Measurements from ENCODE around the gene RNMT.

Gene RNMT

GRCh38 chr18:13809043-13809430 lies 82.6 kb downstream of the RNMT start:
- H3K27ac ChIP-seq (ENCODE audit: low read depth in 2 of 2, low read length in 2 of 2): peak overlapping the region; percentile 57 to 69
- no peaks in the 10 kb centered on the region for H3K36me3 ChIP-seq (ENCODE audit: control insufficient read depth in 2 of 2, insufficient read depth in 2 of 2, low read length in 2 of 2)
- peaks cover 13 to 18% of the 10 kb centered on the region in 2 donors for H3K4me1 ChIP-seq (ENCODE audit: control insufficient read depth in 2 of 2, insufficient read depth in 2 of 2, low read length in 2 of 2)
- no peaks in the 10 kb centered on the region for H3K9me3 ChIP-seq (ENCODE audit: control insufficient read depth in 2 of 2, low read length in 2 of 2)
- H3K27me3 ChIP-seq (ENCODE audit: control insufficient read depth in 2 of 2, insufficient read depth in 2 of 2, low read length in 2 of 2): no peaks in the 10 kb centered on the region
- H3K4me3 ChIP-seq (ENCODE audit: low read length in 2 of 2): no peak overlapping the region
- H3K9ac ChIP-seq (ENCODE audit: low read depth in 1 of 2, low read length in 2 of 2): no peak overlapping the region

DNA sequence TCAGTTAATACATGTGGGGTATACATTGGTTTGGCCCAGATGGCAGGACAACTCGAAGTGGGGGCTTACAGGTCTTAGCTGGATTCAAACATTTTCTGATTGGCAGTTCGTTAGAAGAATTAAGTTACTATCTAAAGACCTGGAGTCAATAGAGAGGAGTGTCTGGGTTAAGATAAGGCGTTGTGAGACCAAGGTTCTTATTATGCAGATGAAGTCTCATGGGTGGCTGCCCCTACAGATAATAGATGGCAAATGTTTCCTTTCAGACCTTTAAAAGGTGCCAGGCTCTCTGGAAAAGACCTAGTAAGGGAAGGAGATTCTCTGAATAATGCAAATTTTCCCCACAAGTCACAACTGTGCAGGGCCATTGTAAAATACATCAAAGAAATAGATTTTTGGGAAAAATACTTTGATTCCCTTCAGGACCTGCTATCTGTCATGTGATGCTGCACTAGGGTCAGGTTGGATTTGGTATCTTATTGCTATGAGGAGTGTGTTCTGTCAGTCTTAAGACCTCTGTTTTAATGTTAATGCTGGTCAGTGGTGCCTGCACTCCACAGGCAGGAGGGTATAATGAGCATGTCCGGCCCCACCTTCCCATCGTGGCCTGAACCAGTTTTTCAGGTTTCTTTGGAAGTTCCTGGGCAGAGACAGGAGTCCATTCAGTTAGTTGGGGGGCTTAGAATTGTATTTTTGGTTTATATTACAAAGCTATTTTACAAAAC lies 83.2 kb downstream of the RNMT start:
- Histone ChIP-seq H3K27me3 (ENCODE audit: control insufficient read depth in 2 of 2, insufficient read depth in 2 of 2, low read length in 2 of 2) (no peaks in the 10 kb centered on the region), H3K36me3 (ENCODE audit: control insufficient read depth in 2 of 2, insufficient read depth in 2 of 2, low read length in 2 of 2) (no peaks in the 10 kb centered on the region), H3K9ac (ENCODE audit: low read depth in 1 of 2, low read length in 2 of 2) (no peak overlapping the region), H3K9me3 (ENCODE audit: control insufficient read depth in 2 of 2, low read length in 2 of 2) (no peaks in the 10 kb centered on the region), H3K4me3 (ENCODE audit: low read length in 2 of 2) (peak overlapping the region in 1 of 2 donors; percentile 20), H3K4me1 (ENCODE audit: control insufficient read depth in 2 of 2, insufficient read depth in 2 of 2, low read length in 2 of 2) (peaks cover 13 to 18% of the 10 kb centered on the region in 2 donors), H3K27ac (ENCODE audit: low read depth in 2 of 2, low read length in 2 of 2) (peak overlapping the region; percentile 57 to 69)

DNA sequence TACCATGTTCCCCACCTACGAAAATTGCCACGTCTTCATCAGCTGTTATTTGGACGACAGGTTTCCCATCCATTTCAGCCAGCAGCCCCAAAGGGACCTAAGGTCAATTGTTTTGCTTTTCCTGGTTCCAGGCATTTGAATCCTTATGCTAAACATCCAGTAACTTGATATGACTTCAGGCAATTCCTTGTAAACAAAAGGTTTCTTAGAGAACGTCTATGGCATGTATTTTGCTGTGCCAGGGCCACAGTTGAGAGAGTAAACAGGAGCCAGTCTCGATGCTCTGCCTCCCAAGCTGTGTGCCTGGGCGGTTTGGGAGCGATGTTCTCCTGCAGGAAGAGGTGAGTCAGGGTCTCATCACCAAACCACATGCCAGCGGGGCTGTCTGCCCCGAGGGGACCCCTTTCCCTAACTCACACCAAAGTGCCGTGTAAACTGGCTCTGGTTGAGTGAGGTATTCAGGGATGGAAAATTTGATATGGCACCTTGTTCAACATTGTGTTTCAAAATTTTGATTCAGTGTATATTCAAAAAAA lies 84.5 kb downstream of the RNMT start:
- no peaks in the 10 kb centered on the region for H3K9me3 ChIP-seq (ENCODE audit: control insufficient read depth in 2 of 2, low read length in 2 of 2)
- no peak overlapping the region for H3K4me3 ChIP-seq (ENCODE audit: low read length in 2 of 2)
- no peak overlapping the region for H3K27ac ChIP-seq (ENCODE audit: low read depth in 2 of 2, low read length in 2 of 2)
- no peak overlapping the region for H3K9ac ChIP-seq (ENCODE audit: low read depth in 1 of 2, low read length in 2 of 2)
- peaks cover 13 to 18% of the 10 kb centered on the region in 2 donors for H3K4me1 ChIP-seq (ENCODE audit: control insufficient read depth in 2 of 2, insufficient read depth in 2 of 2, low read length in 2 of 2)
- no peaks in the 10 kb centered on the region for H3K27me3 ChIP-seq (ENCODE audit: control insufficient read depth in 2 of 2, insufficient read depth in 2 of 2, low read length in 2 of 2)
- no peaks in the 10 kb centered on the region for H3K36me3 ChIP-seq (ENCODE audit: control insufficient read depth in 2 of 2, insufficient read depth in 2 of 2, low read length in 2 of 2)

GRCh38 chr18:13811993-13812392 lies 85.5 kb downstream of the RNMT start:
- no peaks in the 10 kb centered on the region for H3K9me3 ChIP-seq (ENCODE audit: control insufficient read depth in 2 of 2, low read length in 2 of 2)
- no peak overlapping the region for H3K27ac ChIP-seq (ENCODE audit: low read depth in 2 of 2, low read length in 2 of 2)
- peaks cover 13 to 18% of the 10 kb centered on the region in 2 donors for H3K4me1 ChIP-seq (ENCODE audit: control insufficient read depth in 2 of 2, insufficient read depth in 2 of 2, low read length in 2 of 2)
- H3K36me3 ChIP-seq (ENCODE audit: control insufficient read depth in 2 of 2, insufficient read depth in 2 of 2, low read length in 2 of 2): no peaks in the 10 kb centered on the region
- no peaks in the 10 kb centered on the region for H3K27me3 ChIP-seq (ENCODE audit: control insufficient read depth in 2 of 2, insufficient read depth in 2 of 2, low read length in 2 of 2)
- H3K4me3 ChIP-seq (ENCODE audit: low read length in 2 of 2): no peak overlapping the region
- no peak overlapping the region for H3K9ac ChIP-seq (ENCODE audit: low read depth in 1 of 2, low read length in 2 of 2)

- Histone ChIP-seq H3K4me1 (ENCODE audit: control insufficient read depth in 2 of 2, insufficient read depth in 2 of 2, low read length in 2 of 2) (peaks cover 9 to 14% of the 10 kb centered on the region in 2 donors), H3K27me3 (ENCODE audit: control insufficient read depth in 2 of 2, insufficient read depth in 2 of 2, low read length in 2 of 2) (no peaks in the 10 kb centered on the region), H3K27ac (ENCODE audit: low read depth in 2 of 2, low read length in 2 of 2) (no peak overlapping the region), H3K9ac (ENCODE audit: low read depth in 1 of 2, low read length in 2 of 2) (no peak overlapping the region), H3K9me3 (ENCODE audit: control insufficient read depth in 2 of 2, low read length in 2 of 2) (no peaks in the 10 kb centered on the region), H3K4me3 (ENCODE audit: low read length in 2 of 2) (no peak overlapping the region), H3K36me3 (ENCODE audit: control insufficient read depth in 2 of 2, insufficient read depth in 2 of 2, low read length in 2 of 2) (no peaks in the 10 kb centered on the region)
Measured at GRCh38 chr18:13813271-13813849, 86.9 kb downstream of the RNMT start.
